ENCODE results near the gene SELENOO.

- TF ChIP-seq CTCF (IDR thresholded peaks at IDR 0.05) (no peak), POLR2A (IDR thresholded peaks at IDR 0.05) (no peak)
These were observed 32.9 kb upstream of the SELENOO start for GRCh38 chr22:50167689-50168489.

Data from breast epithelium (tissue), 3 donors.